HepG2 (cell line): Measurements from ENCODE around the gene TARS3. TPM values are rescaled to one million over a fixed set of nuclear protein-coding genes. Genes with fewer than 3 reads are reported as not detected.

Experiments
- CBX5 ChIP-seq: sonication (generic); formaldehyde crosslinking; IDR thresholded peaks from 2 replicates; pipeline ENCODE4 v1.4.0; 2020; ENCODE audit warnings: missing genetic modification reagents, borderline replicate concordance
- HOXA5 ChIP-seq: sonication (generic); formaldehyde crosslinking; IDR thresholded peaks from 2 replicates; pipeline ENCODE4 v1.4.0; 2020; ENCODE audit warnings: missing genetic modification reagents
- SIN3A ChIP-seq: IDR thresholded peaks from 2 replicates; pipeline ENCODE4 v1.6.1; 2011; ENCODE audit warnings: low read depth, mild to moderate bottlenecking, control low read depth, low read length, borderline replicate concordance
- ZNF256 ChIP-seq: sonication (generic); formaldehyde crosslinking; conservative IDR thresholded peaks from 2 replicates; pipeline ENCODE4 v1.4.0; 2020; ENCODE audit warnings: missing genetic modification reagents
- ZNF331 ChIP-seq: sonication (generic); formaldehyde crosslinking; IDR thresholded peaks from 2 replicates; pipeline ENCODE4 v1.4.0; 2020; ENCODE audit warnings: missing genetic modification reagents
- ZNF577 ChIP-seq: sonication (generic); formaldehyde crosslinking; IDR thresholded peaks from 2 replicates; pipeline ENCODE4 v1.4.0; 2020; ENCODE audit warnings: mild to moderate bottlenecking, low read depth, missing genetic modification reagents, borderline replicate concordance
- polyA plus RNA-seq, 8 experiments: library from polyadenylated mRNA; depleted of rRNA in 3 of 8; stranded (reverse) in 7 of 8; unstranded in 1 of 8; fragments of >200 nt; fragmentation: Illumina TruSeq in 4 of 8; extraction: Trizol in 4 of 8; gene quantifications; 2 replicates each; pipeline versions ENCODE4 v1.2.1 to v1.2.3, GENCODE V29; 2011 to 2016; ENCODE audit warnings: low read depth in 4 of 8, missing spikeins in 1 of 8, mixed read lengths in 1 of 8; ENCODE audit not compliant: insufficient read depth in 1 of 8
- total RNA-seq, 5 experiments: library from RNA; depleted of rRNA; stranded (reverse); fragments of >200 nt; fragmentation: Illumina TruSeq; extraction: Trizol; gene quantifications; 2 replicates each; pipeline ENCODE4 v1.2.3, GENCODE V29; 2016; ENCODE audit warnings: low read depth in 1 of 5
- TF ChIP-seq, protein P1 (sequence below): sonication (generic); formaldehyde crosslinking; IDR thresholded peaks from 2 replicates; pipeline ENCODE4 v1.4.0; 2020; ENCODE audit warnings: missing genetic modification reagents
- TF ChIP-seq, protein P2 (sequence below): sonication (generic); formaldehyde crosslinking; IDR thresholded peaks from 2 replicates; pipeline ENCODE4 v1.5.0; 2020; ENCODE audit warnings: missing genetic modification reagents, mild to moderate bottlenecking, borderline replicate concordance
- TF ChIP-seq, protein P3 (sequence below): sonication (generic); formaldehyde crosslinking; IDR thresholded peaks from 2 replicates; pipeline ENCODE4 v1.5.0; 2020; ENCODE audit warnings: missing genetic modification reagents
- TF ChIP-seq, protein P4 (sequence below): sonication (generic); formaldehyde crosslinking; IDR thresholded peaks from 2 replicates; pipeline ENCODE4 v1.4.0; 2020; ENCODE audit warnings: missing genetic modification reagents
- TF ChIP-seq, protein P5 (sequence below): sonication (generic); formaldehyde crosslinking; IDR thresholded peaks from 2 replicates; pipeline ENCODE4 v1.9.0; 2021; ENCODE audit warnings: mild to moderate bottlenecking, missing genetic modification reagents

Gene TARS3
- total and polyA plus RNA-seq, 2 of the 13 experiments (the other 11 are each of a cell fraction or from before 2014, with no cell fraction given), result 4.1 to 11.7 TPM

DNA sequence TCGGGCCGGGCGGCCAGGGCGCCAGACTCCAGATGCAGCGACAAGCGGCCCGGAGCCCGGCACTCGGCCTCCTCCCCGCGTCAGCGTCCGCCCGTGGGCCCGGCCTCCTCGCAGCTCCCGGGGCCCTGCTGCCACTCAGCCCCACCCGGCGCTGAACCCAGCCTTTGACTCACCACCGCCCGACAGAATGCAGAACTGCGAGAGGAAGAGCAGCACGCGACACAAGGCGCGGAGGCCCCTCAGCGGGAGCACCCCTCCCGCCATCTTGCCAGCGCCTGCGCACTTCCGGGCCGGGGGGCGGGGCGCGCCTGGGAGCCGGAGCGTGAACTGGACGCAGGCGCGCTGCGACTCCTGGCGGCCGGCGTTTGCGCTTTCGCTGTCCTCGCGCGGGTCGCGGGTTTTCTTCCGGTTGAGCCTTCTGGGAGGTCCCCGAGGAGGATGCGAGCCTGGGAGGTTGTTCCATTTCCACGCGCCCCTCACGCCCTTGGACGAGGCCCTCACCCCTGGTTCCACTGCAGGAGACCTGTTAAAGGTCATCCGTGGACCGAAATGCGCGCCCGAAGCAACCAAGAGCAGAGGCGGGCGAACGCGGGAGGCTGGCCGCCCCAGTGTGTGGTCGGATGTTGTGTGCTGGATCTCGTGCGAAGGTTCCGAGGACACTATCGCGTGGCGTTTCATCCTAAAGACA is 72.0 kb downstream of the TARS3 start, which contains the start of gene TM2D3 (continued):
- TF ChIP-seq, protein P1, sequence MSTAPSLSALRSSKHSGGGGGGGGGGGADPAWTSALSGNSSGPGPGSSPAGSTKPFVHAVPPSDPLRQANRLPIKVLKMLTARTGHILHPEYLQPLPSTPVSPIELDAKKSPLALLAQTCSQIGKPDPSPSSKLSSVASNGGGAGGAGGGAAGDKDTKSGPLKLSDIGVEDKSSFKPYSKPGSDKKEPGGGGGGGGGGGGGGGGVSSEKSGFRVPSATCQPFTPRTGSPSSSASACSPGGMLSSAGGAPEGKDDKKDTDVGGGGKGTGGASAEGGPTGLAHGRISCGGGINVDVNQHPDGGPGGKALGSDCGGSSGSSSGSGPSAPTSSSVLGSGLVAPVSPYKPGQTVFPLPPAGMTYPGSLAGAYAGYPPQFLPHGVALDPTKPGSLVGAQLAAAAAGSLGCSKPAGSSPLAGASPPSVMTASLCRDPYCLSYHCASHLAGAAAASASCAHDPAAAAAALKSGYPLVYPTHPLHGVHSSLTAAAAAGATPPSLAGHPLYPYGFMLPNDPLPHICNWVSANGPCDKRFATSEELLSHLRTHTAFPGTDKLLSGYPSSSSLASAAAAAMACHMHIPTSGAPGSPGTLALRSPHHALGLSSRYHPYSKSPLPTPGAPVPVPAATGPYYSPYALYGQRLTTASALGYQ (CRISPR knock-in tag), result peak; percentile 82
- TF ChIP-seq, protein P2, sequence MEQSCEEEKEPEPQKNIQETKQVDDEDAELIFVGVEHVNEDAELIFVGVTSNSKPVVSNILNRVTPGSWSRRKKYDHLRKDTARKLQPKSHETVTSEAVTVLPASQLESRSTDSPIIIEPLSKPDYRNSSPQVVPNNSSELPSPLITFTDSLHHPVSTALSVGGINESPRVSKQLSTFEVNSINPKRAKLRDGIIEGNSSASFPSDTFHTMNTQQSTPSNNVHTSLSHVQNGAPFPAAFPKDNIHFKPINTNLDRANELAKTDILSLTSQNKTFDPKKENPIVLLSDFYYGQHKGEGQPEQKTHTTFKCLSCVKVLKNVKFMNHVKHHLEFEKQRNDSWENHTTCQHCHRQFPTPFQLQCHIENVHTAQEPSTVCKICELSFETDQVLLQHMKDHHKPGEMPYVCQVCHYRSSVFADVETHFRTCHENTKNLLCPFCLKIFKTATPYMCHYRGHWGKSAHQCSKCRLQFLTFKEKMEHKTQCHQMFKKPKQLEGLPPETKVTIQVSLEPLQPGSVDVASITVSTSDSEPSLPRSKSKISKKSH (CRISPR knock-in tag), result peak; percentile 58
- TF ChIP-seq, protein P3, sequence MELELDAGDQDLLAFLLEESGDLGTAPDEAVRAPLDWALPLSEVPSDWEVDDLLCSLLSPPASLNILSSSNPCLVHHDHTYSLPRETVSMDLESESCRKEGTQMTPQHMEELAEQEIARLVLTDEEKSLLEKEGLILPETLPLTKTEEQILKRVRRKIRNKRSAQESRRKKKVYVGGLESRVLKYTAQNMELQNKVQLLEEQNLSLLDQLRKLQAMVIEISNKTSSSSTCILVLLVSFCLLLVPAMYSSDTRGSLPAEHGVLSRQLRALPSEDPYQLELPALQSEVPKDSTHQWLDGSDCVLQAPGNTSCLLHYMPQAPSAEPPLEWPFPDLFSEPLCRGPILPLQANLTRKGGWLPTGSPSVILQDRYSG (CRISPR knock-in tag), result no peak; the same call in 1 of the 2 replicates
- peak; percentile 47; the same call in 1 of the 2 replicates for TF ChIP-seq ZNF331 (CRISPR knock-in tag)
- TF ChIP-seq, protein P4, sequence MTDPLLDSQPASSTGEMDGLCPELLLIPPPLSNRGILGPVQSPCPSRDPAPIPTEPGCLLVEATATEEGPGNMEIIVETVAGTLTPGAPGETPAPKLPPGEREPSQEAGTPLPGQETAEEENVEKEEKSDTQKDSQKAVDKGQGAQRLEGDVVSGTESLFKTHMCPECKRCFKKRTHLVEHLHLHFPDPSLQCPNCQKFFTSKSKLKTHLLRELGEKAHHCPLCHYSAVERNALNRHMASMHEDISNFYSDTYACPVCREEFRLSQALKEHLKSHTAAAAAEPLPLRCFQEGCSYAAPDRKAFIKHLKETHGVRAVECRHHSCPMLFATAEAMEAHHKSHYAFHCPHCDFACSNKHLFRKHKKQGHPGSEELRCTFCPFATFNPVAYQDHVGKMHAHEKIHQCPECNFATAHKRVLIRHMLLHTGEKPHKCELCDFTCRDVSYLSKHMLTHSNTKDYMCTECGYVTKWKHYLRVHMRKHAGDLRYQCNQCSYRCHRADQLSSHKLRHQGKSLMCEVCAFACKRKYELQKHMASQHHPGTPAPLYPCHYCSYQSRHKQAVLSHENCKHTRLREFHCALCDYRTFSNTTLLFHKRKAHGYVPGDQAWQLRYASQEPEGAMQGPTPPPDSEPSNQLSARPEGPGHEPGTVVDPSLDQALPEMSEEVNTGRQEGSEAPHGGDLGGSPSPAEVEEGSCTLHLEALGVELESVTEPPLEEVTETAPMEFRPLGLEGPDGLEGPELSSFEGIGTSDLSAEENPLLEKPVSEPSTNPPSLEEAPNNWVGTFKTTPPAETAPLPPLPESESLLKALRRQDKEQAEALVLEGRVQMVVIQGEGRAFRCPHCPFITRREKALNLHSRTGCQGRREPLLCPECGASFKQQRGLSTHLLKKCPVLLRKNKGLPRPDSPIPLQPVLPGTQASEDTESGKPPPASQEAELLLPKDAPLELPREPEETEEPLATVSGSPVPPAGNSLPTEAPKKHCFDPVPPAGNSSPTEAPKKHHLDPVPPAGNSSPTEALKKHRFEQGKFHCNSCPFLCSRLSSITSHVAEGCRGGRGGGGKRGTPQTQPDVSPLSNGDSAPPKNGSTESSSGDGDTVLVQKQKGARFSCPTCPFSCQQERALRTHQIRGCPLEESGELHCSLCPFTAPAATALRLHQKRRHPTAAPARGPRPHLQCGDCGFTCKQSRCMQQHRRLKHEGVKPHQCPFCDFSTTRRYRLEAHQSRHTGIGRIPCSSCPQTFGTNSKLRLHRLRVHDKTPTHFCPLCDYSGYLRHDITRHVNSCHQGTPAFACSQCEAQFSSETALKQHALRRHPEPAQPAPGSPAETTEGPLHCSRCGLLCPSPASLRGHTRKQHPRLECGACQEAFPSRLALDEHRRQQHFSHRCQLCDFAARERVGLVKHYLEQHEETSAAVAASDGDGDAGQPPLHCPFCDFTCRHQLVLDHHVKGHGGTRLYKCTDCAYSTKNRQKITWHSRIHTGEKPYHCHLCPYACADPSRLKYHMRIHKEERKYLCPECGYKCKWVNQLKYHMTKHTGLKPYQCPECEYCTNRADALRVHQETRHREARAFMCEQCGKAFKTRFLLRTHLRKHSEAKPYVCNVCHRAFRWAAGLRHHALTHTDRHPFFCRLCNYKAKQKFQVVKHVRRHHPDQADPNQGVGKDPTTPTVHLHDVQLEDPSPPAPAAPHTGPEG (CRISPR knock-in tag), result peak; percentile 71
- TF ChIP-seq, protein P5, sequence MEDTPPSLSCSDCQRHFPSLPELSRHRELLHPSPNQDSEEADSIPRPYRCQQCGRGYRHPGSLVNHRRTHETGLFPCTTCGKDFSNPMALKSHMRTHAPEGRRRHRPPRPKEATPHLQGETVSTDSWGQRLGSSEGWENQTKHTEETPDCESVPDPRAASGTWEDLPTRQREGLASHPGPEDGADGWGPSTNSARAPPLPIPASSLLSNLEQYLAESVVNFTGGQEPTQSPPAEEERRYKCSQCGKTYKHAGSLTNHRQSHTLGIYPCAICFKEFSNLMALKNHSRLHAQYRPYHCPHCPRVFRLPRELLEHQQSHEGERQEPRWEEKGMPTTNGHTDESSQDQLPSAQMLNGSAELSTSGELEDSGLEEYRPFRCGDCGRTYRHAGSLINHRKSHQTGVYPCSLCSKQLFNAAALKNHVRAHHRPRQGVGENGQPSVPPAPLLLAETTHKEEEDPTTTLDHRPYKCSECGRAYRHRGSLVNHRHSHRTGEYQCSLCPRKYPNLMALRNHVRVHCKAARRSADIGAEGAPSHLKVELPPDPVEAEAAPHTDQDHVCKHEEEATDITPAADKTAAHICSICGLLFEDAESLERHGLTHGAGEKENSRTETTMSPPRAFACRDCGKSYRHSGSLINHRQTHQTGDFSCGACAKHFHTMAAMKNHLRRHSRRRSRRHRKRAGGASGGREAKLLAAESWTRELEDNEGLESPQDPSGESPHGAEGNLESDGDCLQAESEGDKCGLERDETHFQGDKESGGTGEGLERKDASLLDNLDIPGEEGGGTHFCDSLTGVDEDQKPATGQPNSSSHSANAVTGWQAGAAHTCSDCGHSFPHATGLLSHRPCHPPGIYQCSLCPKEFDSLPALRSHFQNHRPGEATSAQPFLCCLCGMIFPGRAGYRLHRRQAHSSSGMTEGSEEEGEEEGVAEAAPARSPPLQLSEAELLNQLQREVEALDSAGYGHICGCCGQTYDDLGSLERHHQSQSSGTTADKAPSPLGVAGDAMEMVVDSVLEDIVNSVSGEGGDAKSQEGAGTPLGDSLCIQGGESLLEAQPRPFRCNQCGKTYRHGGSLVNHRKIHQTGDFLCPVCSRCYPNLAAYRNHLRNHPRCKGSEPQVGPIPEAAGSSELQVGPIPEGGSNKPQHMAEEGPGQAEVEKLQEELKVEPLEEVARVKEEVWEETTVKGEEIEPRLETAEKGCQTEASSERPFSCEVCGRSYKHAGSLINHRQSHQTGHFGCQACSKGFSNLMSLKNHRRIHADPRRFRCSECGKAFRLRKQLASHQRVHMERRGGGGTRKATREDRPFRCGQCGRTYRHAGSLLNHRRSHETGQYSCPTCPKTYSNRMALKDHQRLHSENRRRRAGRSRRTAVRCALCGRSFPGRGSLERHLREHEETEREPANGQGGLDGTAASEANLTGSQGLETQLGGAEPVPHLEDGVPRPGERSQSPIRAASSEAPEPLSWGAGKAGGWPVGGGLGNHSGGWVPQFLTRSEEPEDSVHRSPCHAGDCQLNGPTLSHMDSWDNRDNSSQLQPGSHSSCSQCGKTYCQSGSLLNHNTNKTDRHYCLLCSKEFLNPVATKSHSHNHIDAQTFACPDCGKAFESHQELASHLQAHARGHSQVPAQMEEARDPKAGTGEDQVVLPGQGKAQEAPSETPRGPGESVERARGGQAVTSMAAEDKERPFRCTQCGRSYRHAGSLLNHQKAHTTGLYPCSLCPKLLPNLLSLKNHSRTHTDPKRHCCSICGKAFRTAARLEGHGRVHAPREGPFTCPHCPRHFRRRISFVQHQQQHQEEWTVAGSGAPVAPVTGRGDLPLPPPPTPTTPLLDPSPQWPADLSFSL (CRISPR knock-in tag), result no peak
- peak; percentile 38; the same call in 1 of the 2 replicates for TF ChIP-seq CBX5 (CRISPR knock-in tag)
- TF ChIP-seq ZNF256, result no peak
- TF ChIP-seq ZNF577 (CRISPR knock-in tag), result no peak
- peak; percentile 83; the same call in 1 of the 2 replicates for TF ChIP-seq SIN3A
- peak; percentile 58; the same call in 1 of the 2 replicates for TF ChIP-seq HOXA5
